HG03439 (cell line): ENCODE measurements around the gene PTMA.
A peak's percentile ranks its signal among the peaks of the same experiment; 100 is the strongest.
"Not testable (repeated sequence)": the region's sequence is repeated elsewhere in the genome, so short reads cannot be mapped to it uniquely, and the experiment has no call there.

ENCODE experiments used
- ATAC-seq: cut with Tn5 transposase; IDR thresholded peaks from one replicate; pipeline ENCODE4 v1.9.1; 2021; ENCODE audit warnings: mild to moderate bottlenecking, moderate library complexity; ENCODE audit not compliant: unreplicated experiment

PTMA gene

GRCh38 chr2:231691251-231691772, 17.0 kb upstream of the PTMA start:
- ATAC-seq = no peak

- no peak for ATAC-seq
Observed at GRCh38 chr2:231692847-231693246, 15.5 kb upstream of the PTMA start.

GRCh38 chr2:231693956-231694355, 14.4 kb upstream of the PTMA start:
- no peak for ATAC-seq

- ATAC-seq = no peak
Observed at GRCh38 chr2:231696004-231696367, 12.3 kb upstream of the PTMA start.

- ATAC-seq = no peak
Observed at GRCh38 chr2:231699006-231699405, 9.3 kb upstream of the PTMA start.

- ATAC-seq = no peak
Observed at GRCh38 chr2:231701456-231702373, 6.6 kb upstream of the PTMA start.

GRCh38 chr2:231704017-231704416, 4.3 kb upstream of the PTMA start:
- ATAC-seq = no peak

GRCh38 chr2:231706731-231707624, 1.3 kb upstream of the PTMA start:
- peak; percentile 42 for ATAC-seq

- peak; percentile 1 for ATAC-seq
Observed at GRCh38 chr2:231707625-231707926, 749 bp upstream of the PTMA start.

- ATAC-seq = no peak
Observed at GRCh38 chr2:231708773-231709635, 679 bp downstream of the PTMA start.

GRCh38 chr2:231709636-231709980, 1.3 kb downstream of the PTMA start:
- ATAC-seq = no peak

GRCh38 chr2:231709981-231710798, 1.9 kb downstream of the PTMA start:
- ATAC-seq = no peak

- ATAC-seq = no peak
Observed at GRCh38 chr2:231710799-231711676, 2.7 kb downstream of the PTMA start.

- no peak for ATAC-seq
Observed at GRCh38 chr2:231711677-231712450, 3.5 kb downstream of the PTMA start.

GRCh38 chr2:231712451-231713021, 4.2 kb downstream of the PTMA start:
- not testable (repeated sequence) for ATAC-seq

- ATAC-seq = not testable (repeated sequence)
Observed at GRCh38 chr2:231713406-231713729, 5.0 kb downstream of the PTMA start.

- peak; percentile 28 for ATAC-seq
Observed at GRCh38 chr2:231713730-231714638, 5.7 kb downstream of the PTMA start.
